Effector CD8-positive, alpha-beta T cell (primary cell): ENCODE measurements around the gene TAPBPL.
"Not testable (repeated sequence)": the region's sequence is repeated elsewhere in the genome, so short reads cannot be mapped to it uniquely, and the experiment has no call there.

Experiments used
- DNase-seq: peaks from one replicate; lab custom pipeline; 2025; lab: John Stamatoyannopoulos, UW

The TAPBPL gene

DNA sequence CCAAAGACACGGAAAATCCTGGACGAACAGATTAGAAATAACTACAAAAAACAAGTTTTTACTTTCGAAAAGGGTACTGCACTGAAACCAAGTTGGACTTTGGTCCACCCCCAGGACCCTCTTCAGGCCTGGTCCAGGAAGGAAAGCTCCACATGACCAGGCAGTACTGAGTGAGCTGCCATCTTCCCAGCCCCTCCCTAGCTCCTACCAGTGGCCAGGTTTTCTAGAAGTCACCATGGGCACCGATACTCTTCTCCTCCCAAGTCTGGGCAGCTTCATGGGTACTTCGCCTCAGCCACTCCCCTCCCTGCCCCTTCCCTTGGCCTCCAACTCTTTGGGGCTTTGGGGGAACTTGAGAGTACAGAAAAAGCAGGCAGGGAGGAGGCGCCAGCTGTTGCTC, 12.0 kb downstream of the TAPBPL start:
- DNase-seq: no peak

DNA sequence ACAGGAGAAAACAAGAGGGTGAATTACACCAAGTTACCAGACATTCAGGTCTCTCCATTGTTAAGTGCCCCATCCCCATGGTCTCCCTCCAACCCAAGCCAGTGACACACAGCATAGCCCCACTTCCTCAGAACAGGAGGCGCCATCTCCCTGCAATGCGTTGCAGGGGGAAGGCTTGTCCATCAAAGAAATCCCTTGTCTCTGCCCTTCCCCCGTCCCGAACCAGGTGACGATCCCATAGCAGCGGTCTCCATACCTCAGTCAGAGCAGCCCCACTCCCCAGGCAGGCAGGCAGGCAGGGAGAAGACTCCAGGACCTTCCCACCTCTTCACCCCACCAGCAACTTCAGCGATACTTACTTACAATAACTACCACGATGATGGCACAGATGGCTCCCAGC, 12.7 kb downstream of the TAPBPL start:
- DNase-seq: no peak

DNA sequence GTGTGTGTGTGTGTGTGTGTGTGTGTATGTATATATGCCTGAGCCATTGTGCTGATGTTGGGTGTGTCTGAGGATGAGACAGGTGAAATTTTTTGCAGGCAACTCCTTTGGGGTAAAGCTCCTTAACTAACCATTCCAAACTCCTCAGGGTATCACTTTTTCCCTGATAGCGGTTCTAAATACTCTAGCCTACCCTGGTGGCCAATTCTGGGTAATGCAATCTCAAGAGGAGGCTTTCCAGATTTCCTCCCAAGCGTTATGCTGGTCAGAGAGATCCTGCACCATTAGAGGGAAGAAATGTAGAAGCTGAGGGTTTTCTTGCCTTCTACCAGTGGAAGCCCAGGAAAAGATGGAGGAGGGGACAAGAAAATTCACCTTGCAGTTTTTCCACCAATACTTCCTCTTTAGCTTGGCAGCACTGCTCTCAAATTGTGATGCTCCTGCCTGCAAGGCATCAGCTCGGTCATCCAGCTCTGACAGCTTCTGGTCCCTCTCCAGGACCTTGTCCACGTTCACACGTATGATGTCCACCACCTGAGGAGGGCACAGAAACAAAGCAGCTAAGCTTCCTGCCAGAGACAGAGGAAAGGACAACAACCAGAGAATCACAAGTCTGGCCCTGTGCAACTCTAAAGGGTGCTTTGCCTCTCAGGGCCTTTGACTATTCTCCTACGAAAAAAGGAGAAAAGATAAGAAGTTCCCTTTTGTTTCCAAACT, 13.8 kb downstream of the TAPBPL start:
- DNase-seq: peak; percentile 24

DNA sequence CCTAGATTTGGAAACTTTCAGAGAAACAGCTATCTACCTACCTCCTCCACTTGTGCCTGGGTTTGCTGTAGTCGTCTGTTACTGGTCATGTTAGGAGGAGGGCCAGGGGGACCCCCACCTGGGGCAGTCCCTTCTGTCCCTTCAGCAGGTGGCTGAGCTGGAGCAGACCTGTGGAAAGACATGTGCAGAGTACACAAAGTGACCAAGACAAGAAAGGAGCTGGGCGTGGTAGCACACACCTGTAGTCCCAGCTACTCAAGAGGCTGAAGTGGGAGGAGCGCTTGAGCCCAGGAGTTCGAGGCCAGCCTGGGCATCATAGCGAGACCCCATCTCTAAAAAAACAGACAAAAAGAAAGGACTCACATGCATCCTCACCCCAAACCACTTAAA, 14.3 kb downstream of the TAPBPL start:
- no peak for DNase-seq

DNA sequence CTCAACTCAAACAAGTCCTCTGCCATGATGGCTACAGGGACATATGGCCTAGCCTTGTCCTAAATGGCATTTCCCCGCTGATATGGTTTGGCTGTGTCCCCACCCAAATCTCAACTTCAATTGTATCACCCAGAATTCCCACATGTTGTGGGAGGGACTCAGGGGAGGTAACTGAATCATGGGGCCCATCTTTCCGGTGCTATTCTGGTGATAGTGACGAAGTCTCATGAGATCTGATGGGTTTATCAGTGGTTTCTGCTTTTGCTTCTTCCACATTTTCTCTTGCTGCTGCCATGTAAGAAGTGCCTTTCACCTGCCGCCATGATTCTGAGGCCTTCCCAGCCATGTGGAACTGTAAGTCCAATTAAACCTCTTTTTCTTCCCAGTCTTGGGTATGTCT, 14.9 kb downstream of the TAPBPL start:
- DNase-seq: not testable (repeated sequence)

DNA sequence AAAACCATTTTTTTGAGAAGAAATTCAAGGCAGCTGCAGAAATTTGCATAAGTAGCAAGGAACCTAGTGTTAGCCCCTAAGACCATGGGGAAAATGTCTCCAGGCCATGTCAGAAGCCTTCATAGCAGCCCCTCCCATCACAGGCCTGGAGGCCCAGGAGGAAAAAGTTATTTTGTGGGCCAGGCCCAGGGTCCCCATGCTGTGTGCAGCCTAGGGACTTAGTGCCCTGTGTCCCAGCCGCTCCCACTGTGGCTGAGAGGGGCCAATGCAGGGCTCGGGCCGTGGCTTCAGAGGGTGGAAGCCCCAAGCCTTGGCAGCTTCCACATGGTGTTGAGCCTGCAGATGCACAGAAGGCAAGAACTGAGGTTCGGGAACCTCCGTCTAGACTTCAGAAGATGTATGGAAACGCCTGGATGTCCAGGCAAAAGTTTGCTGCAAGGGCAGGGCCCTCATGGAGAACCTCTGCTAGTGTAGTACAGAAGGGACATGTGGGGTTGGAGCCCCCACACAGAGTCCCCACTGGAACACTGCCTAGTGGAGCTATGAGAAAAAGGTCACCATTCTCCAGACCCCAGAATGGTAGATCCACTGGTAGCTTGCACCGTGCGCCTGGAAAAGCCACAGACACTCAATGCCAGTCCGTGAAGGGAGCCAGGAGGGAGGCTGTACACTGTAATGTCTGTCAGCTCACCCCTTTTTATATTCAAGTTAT, 15.9 kb downstream of the TAPBPL start:
- not testable (repeated sequence) for DNase-seq

DNA sequence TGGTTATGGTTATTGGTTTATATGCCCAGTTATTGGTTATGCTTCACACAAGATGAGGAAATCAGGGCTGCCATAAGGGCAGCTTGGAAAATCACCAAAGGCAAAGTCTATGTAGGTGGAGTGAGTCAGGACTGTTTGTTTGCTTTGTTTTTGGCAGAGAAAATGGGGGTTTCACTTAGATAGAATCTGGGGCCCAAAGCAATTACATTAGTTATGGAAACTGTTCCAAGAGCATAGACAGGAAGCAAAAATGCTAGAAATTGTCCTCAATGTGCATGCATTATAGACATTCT, 16.4 kb downstream of the TAPBPL start:
- no peak for DNase-seq

DNA sequence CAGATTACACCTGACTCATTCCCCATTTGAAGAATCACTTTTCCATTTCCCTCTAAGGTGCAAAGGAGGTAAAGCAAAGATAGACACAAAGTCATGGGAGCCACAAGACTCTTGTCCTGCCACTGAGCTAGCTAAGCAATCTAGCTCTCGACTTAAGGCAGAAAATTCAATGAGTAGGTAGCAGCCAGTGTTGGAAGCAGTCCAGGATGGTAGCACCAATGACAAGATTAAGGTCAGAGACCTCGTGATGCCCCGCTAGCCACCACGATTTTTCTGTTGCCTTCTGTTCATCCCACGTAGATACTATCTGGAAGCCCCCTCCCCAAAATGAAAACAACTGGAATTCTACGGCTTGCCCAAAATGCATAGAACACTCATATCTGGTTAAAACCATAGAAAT, 17.2 kb downstream of the TAPBPL start:
- DNase-seq: no peak

DNA sequence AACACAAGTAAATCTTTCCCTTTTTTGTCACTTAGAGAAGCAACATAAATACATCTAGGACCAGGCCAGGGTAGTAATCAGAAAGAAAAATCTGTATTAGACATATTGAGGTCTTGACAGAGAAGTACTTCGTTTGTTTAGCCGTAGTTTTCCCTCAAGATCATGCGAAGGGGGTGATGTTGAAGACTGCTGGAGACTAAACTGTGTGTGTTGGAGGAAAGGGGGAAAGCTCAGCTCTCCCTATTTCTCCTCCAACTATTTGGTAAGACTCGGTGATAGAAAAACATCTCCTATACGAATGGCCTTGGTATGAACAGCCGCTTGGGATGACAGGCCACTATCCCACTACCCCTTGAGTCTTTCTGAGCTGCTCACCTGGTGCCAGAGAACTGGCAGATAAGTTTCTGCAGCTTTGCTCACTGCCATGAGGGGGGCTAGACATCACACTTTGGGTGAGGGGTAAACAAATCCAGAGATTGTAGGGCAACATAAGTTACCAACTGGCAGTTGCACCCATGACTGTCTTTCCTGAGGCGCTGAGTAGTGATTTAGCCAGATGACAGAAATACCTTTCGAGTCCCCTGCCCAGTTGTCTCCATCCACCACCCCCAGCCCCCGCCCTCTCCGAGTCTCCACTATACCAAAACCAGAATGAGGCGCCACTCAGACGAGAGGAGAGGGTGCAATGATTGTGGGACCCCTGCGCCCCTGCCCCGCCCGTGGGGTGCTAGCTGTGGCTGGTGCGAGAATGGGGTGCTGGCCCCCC, 17.9 kb downstream of the TAPBPL start:
- no peak for DNase-seq

DNA sequence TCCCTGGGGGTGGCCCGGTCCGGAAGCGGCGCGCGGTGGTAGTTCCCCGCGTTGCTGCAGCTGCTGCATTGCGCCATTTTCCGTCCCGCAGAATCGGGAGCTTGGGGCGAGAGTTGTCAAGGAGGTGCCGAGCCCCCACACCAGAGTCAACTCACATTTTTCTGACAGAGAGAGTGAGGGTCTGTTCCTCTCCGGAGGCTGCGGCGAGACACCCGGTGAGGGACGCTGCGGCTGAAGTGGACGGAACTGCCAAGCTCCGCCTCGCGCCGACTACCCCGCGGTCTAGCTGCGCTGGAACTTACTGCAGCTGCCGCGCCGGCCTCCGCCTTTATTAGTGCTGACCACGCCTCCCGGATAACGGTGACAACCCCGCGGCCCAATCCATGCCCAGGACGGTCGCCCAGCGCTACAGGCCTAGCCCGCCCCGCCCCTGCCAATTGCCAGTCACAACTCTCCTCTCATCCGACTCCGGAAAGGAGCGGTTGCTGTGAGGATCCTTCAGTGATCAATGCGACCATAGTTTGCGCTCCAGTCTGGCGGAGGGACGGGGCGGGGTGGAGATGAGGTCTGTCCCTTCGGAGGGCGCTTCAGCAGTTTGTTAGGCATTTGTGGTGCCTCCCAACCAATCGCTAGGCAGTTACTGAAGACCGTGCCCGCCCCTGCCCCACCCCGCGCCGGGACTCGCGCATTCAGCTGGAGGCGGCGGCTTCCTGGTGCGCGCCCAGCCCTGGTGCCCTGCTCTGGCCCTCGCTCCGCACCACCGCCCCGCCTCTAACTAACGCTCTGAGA, 18.7 kb downstream of the TAPBPL start, which contains the start of gene VAMP1:
VAMP1 (minus strand) TSS at position 303 of the 789 bp plus-strand sequence; CDS start at position 157, 146 bp downstream.
- DNase-seq: peak; percentile 93

DNA sequence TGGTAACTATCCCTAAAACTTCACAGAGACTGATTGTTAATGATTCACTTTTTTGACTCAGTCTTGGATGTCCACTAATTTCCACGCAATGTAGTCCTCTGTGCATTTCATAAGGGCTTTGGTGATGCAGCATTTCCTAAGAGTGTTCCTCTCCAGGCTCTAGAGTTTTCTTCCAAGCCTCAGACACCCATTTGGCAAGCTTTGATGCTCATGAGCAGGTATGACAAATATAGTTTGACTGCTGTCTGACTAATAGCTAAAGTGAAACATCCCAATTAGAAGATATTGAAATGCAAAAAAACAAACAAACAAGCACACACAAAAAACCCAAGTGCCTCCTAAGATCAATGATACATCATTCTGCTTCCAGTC, 20.1 kb downstream of the TAPBPL start:
- DNase-seq: no peak

DNA sequence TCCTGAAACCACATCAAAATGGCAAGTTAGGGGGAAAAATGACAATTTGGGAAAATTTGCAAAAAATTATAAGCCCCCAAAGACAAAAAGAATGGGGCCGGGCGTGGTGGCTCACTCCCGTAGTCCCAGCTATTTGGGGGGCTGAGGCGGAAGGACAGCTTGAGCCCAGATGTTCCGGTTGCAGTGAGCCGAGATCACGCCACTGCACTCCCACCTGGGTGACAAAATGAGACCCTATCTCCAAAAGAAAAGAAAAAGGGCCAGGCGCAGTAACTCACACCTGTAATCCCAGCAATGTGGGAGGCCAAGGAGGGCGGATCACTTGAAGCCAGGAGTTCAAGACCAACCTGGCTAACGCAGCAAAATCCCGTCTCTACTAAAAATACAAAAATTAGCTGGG, 20.6 kb downstream of the TAPBPL start:
- DNase-seq: no peak

DNA sequence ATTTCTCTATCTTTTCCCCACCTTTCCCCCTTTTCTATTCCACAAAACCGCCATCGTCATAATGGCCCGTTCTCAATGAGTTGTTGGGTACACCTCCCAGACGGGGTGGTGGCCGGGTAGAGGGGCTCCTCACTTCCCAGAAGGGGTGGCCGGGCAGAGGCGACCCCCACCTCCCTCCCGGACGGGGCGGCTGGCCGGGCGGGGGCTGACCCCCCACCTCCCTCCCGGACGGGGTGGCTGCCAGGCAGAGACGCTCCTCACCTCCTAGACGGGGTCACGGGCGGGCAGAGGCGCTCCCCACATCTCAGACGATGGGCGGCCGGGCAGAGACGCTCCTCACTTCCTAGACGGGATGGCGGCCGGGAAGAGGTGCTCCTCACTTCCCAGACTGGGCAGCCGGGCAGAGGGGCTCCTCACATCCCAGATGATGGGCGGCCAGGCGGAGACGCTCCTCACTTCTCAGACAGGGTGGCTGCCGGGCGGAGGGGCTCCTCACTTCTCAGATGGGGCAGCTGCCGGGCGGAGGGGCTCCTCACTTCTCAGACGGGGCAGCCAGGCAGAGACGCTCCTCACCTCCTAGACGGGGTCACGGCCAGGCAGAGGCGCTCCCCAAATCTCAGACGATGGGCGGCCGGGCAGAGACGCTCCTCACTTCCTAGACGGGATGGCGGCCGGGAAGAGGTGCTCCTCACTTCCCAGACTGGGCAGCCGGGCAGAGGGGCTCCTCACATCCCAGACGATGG, 23.6 kb downstream of the TAPBPL start:
- not testable (repeated sequence) for DNase-seq

DNA sequence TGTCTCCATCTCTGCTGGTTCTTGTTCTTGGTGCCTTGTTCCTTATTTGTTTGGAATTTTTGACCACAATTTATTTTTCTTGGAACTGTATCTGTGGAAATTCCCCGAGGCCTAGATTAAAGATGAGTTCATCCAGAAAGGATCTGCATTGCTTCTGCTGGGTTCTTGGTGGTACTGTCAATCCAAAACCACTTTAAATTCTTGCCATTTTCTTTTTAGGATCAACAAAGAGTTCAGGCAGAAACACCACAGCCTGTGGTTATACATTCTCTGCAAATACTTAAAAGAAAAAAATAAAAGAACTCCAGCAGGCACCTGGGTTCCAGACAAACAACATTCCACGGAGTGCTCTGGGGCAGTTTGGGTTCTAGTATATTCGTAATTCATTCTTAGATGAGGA, 24.6 kb downstream of the TAPBPL start:
- DNase-seq: no peak

DNA sequence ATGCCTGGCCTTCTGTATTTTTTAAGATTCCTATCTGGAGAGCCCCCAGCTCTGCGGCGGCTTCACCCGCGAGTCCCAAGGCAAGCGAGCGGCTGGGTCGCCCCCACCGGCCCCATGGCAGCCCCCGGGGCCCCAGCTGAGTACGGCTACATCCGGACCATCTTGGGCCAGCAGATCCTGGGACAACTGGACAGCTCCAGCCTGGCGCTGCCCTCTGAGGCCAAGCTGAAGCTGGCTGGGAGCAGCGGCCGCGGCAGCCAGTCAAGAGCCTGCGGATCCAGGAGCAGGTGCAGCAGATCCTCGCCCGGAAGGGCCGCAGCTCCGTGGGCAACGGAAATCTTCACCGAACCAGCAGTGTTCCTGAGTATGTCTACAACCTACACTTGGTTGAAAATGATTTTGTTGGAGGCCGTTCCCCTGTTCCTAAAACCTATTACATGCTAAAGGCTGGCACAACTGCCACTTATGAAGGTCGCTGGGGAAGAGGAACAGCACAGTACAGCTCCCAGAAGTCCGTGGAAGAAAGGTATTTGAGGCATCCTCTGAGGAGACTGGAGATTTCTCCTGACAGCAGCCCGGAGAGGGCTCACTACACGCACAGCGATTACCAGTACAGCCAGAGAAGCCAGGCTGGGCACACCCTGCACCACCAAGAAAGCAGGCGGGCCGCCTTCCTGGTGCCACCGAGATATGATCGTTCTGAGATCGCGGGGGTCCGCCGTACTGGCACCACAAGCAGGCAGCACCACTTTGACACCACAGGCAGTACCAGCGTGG, 25.9 kb downstream of the TAPBPL start:
- not testable (repeated sequence) for DNase-seq

DNA sequence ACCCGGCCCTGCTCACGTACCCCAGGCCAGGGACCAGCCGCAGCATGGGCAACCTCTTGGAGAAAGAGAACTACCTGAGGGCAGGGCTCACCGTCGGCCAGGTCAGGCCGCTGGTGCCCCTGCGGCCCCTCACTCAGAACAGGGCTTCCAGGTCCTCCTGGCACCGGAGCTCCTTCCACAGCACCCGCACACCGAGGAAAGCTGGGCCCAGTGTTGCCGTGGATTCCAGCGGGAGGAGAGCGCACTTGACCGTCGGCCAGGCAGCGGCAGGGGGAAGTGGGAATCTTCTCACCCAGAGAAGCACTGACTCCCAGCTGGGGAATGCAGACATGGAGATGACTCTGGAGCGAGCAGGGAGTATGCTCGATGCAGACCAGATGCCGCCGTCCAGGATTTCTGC, 26.6 kb downstream of the TAPBPL start:
- DNase-seq: no peak

DNA sequence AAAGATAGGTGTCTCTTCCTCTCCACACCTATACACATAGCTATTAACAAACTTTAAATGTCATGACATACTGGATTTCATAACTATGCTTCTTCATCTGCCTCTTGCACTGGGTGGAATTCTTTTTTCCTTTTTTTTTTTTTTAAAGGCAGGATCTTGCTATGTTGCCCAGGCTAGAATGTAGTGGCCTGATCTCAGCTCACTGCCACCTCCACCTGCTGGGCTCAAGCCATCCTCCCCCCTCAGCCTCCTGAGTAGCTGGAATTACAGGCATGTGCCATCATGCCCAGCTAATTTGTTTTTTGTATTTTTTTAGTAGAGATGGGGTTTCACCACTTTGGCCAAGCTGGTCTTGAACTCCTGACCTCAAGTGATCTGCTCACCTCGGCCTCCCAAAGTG, 36.4 kb downstream of the TAPBPL start:
- no peak for DNase-seq

DNA sequence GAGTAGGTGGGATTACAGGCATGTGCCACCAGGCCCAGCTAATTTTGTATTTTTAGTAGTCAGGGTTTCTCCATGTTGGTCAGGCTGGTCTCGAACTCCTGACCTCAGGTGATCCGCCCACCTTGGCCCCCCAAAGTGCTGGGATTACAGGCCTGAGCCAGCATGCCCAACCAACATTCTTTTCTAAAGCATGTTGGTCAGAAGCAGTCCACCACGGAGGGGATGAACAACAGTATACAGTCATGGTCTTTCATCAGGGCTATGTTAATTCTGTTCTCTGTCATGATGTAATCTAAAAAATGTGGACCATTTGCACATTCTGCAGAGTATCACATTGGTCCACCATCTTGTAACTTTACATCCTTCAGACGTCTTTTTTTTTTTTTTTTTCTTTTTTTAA, 37.6 kb downstream of the TAPBPL start:
- no peak for DNase-seq

DNA sequence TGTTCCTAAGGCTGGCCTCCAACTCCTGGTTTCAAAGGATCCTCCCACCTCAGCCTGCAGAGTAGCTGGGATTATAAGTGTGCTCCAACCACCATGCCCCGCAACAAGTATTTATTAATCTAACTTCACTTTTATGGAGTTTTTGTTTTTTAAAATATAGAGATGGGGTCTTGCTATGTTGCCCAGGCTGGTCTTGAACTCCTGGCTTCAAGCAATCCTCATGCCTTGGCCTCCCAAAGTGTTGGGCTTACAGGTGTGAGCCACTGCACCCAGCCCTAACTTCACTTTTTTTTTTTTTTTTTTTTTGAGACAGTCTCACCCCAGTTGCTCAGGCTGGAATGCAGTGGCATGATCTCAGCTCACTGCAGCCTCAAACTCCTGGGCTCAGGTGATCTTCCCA, 38.8 kb downstream of the TAPBPL start:
- DNase-seq: not testable (repeated sequence)

DNA sequence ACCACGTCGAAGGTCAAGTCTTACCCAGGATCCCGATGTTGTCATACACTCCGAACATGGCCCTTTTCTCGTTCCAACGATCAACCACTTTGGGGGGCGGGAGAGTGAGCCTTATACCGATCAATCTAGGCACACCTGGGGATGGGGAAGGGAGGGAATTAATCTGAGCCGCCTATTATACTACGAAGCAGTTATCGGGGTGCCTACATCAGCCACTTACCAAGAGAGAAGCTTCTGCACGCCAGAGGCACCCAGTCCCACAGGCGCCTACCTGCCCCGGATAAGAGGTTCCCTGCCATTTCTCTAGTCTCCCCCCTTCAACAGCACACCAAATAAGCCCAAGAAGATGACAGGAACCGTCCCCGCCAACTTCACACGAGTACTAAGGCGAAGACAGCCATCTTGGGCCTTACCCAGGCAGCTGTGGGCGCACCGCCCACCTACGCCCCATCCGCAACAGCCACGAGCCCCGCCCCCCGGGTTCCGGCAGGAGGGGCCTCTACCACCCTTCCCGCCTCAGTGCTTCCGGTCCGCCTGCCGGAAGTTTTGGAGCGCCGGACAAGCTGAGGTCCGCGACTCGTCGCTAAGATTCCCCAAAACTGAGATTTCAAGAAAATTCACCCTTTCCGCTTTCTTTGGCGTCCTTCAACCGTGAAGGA, 41.1 kb downstream of the TAPBPL start, which contains the start of gene MRPL51:
MRPL51 (minus strand) TSS at position 425 of the 659 bp plus-strand sequence; CDS start at position 299, 126 bp downstream.
- DNase-seq: peak; percentile 91
